ENCODE measurements around the gene PEA15. TPM values are rescaled to one million over a fixed set of nuclear protein-coding genes. Genes with fewer than 3 reads are reported as not detected.

PEA15 gene
- polyA plus RNA-seq, 1 donor = 115 TPM

- DNase-seq (ENCODE audit: low read depth) = no peak
Measured at GRCh38 chr1:160208557-160209320, 3.6 kb downstream of the PEA15 start.

- no peak for DNase-seq (ENCODE audit: low read depth)
Measured at GRCh38 chr1:160209321-160210046, 4.3 kb downstream of the PEA15 start.

- no peak for DNase-seq (ENCODE audit: low read depth)
Measured at GRCh38 chr1:160210561-160210960, 5.4 kb downstream of the PEA15 start.

DNA sequence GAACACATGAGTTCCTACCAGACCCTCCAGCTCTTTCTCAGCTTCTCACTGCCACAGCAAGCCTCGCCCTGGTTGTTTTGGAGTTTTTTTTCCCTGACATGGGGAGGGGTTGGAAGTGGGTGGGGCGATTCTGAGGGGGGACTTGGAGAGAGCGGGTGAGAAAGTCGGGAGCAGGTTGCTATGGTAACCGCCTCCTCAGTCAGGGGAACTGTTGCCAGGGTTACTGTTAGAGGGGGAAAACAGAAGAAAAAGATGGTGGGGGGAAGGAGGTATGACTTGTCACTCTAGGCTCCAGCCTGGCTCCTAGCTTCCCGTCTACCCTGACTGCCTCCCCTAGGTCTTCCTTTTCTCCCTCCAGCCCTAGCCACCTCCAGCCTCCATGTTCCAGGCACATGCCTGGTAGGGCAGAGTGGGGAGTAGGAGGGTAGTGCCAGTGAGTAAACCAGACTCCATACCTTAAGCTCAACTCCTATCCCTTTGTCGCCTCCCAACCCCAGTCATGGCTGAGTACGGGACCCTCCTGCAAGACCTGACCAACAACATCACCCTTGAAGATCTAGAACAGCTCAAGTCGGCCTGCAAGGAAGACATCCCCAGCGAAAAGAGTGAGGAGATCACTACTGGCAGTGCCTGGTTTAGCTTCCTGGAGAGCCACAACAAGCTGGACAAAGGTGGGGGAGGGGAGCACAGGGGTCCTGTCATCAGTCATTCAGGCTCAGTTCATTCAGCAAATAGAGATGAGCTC, 6.0 kb downstream of the PEA15 start:
- no peak for DNase-seq (ENCODE audit: low read depth)

- no peak for DNase-seq (ENCODE audit: low read depth)
Measured at GRCh38 chr1:160214481-160215140, 9.4 kb downstream of the PEA15 start.

DNA sequence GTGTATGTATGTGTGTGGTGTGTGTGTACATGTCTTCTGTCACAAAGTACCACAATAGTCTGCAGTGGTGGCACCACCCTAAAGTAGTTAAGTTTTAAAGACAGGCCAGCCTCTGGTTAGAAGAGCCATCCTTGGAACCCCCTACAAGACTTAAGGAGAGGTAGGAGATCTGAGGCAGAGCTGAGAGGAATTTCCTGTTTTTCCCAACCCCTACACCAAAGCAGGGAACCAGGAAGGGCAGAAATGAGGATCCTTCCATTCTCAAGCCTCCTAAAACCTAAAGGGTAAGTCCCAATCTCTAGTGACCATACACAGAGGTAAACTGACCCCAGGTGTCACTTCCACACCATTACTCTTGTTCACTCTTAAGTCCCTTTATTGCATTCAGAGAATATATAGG, 11.1 kb downstream of the PEA15 start:
- no peak for DNase-seq (ENCODE audit: low read depth)

DNA sequence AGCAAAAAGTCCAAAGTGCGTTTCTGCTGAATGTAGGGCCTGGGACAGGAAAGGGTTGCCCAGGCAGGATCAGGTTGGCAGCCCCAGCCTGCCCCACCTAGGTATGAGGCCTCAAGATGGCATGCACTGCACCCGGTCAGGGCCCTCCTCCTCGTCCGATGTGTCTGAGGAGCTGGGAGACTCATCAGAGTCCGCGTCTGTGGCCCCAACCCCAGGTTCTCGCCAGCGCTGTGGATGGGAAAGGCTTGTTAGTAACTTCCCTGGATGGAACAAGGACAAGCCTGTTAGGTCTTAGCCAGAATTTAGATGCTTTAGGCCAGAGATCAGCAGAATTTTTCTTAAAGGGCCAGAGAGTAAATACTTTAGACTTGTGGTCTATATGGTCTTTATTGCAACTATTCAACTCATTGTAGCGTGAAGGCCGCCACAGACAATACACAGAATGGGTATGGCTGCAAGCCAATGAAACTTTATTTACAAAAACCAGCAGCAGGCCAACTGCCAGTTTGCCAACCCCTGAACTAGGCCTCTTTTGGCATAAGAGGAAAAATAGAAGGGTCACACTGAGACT, 12.4 kb downstream of the PEA15 start:
- no peak for DNase-seq (ENCODE audit: low read depth)

GRCh38 chr1:160219062-160219929, 14.1 kb downstream of the PEA15 start:
- DNase-seq (ENCODE audit: low read depth) = no peak

DNA sequence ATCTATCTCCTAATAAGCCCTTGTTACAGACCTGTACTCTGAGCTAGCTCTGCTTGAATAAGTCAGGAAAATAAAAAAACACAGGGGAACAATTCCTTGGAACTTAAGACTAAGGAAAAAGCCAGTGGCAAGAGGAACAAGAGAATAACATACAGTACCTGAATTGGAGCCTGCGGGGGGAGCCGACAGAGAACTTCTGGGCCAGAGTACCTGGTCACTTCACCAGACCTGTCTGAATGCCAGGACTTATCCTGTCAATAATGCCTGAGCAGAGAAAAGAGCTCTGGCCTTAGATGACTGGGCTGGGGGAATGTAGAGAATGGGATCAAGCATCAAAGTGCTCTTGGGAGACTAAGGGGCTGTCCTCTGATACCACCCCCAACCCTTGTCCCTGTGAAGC, 15.1 kb downstream of the PEA15 start:
- DNase-seq (ENCODE audit: low read depth) = no peak

GRCh38 chr1:160221089-160221488, 15.9 kb downstream of the PEA15 start:
- DNase-seq (ENCODE audit: low read depth) = no peak

GRCh38 chr1:160222546-160222945, 17.4 kb downstream of the PEA15 start:
- DNase-seq (ENCODE audit: low read depth) = no peak

DNA sequence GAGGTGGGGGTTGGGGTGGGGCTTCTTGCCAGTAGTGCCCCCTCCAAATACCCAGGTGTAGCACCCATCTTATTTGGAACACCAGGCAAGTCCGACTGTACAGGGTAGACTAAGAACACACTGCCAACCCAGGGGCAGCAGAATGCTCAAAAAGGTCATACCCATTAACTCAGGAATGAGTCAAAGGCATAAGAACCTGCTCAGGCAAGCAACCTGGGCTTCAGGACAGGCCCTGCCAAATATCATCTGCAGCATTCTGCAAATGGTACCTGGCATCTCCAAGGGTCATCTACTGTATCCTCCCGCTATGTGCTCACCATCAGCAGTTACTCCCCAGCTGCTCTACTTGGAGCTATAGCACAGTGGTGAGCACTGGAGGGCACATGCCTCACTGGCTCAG, 19.4 kb downstream of the PEA15 start:
- no peak for DNase-seq (ENCODE audit: low read depth)

DNA sequence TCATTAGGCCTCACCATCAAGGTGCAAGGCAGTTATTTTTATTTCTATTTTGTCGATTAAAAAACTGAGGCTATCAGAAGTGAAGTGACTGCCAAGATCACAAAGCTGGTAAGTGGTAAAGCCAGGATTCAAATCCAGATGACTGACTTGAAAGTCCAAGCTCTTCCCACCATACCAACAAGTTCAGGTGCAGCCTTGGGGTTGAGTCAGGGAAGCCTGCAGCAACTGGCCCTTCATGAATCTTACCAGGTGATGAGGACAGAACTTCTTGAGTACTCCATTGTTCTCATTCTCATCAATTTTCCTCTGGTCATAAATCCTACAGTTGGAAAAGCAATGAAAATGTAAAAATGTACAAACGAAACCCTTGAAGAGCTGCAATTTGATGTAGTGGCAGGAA, 20.2 kb downstream of the PEA15 start:
- DNase-seq (ENCODE audit: low read depth) = no peak

DNA sequence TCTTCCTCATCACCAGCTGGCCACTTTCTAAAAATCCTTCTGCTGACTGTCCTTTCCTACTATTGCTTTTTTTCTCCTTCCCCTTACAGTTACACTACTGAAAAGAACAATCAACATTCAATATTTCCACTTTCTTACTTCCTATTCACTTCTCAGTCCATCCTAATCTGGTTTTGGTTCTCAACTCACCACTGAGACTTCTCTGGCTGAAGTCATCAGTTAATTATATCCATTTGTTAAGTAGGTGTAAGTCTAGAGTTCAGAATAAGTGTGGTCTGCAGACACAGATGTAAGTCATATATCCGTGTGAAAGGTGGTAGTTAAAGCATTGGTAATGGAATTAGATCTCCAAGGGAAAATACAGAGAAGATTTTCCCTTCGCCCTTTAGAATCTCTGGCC, 21.4 kb downstream of the PEA15 start:
- no peak for DNase-seq (ENCODE audit: low read depth)

DNA sequence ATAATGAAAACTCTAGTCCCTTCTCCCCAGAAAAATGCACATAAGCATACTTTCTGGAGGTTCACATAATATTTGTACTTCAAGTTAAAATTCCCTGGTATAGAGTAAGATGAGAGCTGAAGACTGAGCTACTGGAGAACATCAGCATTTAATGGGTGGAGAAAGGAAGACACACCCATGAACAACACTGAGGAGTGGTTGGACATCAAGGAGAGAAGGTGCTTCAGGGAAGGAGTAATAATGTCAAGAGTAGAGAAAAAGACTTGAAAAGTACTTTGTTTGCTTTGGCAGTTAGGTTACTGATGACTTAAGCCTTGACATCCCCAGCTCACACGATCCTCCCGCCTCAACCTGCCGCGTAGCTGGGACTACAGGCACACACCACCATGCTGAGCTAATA, 21.9 kb downstream of the PEA15 start:
- no peak for DNase-seq (ENCODE audit: low read depth)

GRCh38 chr1:160227561-160227960, 22.4 kb downstream of the PEA15 start:
- DNase-seq (ENCODE audit: low read depth) = no peak

- no peak for DNase-seq (ENCODE audit: low read depth)
Measured at GRCh38 chr1:160228431-160228830, 23.2 kb downstream of the PEA15 start.

- DNase-seq (ENCODE audit: low read depth) = no peak
Measured at GRCh38 chr1:160232911-160233310, 27.7 kb downstream of the PEA15 start.

DNA sequence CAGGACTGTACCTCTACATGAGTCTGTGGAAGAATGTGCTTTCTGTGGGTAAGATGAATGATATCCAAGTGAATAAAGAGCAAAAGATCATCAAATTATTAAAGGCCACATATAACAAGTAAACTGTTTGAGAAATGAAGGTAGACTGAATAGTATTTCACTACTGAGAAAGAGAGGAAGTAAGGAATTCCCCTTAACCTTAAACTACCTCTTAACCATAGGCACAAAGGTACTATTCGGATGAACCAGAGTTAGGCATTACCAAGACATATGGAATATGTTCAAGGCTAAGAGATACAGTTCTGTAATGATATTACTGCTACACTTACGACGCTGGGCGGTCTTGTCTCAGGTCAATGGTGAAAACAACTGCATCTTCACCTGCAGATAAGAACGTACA, 31.6 kb downstream of the PEA15 start:
- DNase-seq (ENCODE audit: low read depth) = no peak

DNA sequence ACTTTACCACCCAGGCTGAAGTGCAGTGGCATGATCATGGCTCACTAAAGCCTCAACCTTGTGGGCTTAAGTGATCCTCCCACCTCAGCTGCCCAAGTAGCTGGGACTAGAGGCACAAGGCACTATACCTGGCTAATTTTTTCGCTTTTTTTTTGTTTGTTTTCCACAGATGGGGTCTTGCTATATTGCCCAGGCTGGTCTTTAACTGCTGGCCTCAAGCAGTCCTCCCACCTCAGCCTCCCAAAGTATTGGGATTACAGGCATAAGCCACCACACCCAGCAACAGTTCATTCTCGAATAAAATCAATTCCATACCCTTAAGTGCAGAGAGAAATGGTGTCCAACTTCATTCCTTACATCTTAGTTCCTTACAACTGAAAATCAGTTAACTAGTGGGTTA, 32.4 kb downstream of the PEA15 start:
- DNase-seq (ENCODE audit: low read depth) = no peak

DNA sequence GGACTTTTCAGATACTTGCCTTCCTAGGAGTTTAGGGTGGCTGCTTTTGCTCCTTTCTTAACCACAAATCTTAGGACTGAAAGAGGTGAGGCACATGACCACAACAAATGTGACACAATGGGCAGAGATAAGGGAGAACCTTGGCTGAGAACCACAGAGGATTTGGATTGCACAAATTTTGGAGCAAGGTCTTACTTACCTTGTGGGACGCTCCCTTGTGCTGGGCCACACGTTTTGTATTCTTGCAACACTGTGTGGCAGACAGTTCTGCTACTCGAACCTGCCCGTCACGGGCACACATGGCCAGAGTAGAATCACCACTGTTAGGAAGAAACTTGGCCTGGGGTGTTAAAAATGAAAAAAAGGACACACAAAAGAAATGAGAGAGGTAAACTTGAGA, 33.2 kb downstream of the PEA15 start:
- no peak for DNase-seq (ENCODE audit: low read depth)

All from forelimb muscle (tissue), 1 donor.